Mesenchymal stem cell (in vitro differentiated cells and primary cell): ENCODE results near the gene MBNL1.
"Not testable (repeated sequence)": the region's sequence is repeated elsewhere in the genome, so short reads cannot be mapped to it uniquely, and the experiment has no call there.

Experiments used
- DNase-seq: peaks from one replicate; pipeline ENCODE4 v3.0.0-alpha.2; 2013
- H2AFZ ChIP-seq: one replicate; pipeline ENCODE4 v1.6.1; 2013; ENCODE audit warnings: low read depth, mild to moderate bottlenecking, control low read depth, inconsistent platforms, low read length, moderate library complexity
- H2AK5ac ChIP-seq: 2 replicates; pipeline ENCODE4 v1.6.1; 2013; ENCODE audit warnings: low read length, moderate library complexity, mild to moderate bottlenecking, inconsistent platforms; ENCODE audit not compliant: severe bottlenecking
- H2BK120ac ChIP-seq: one replicate; pipeline ENCODE4 v1.6.1; 2013; ENCODE audit warnings: low read depth, mild to moderate bottlenecking, inconsistent platforms, low read length, moderate library complexity
- H2BK12ac ChIP-seq, 2 experiments: one replicate each; pipeline ENCODE4 v1.6.1; 2013; ENCODE audit warnings: inconsistent platforms in 2 of 2, low read length in 2 of 2, mild to moderate bottlenecking in 2 of 2, moderate library complexity in 2 of 2, control low read depth in 1 of 2
- H2BK15ac ChIP-seq: one replicate; pipeline ENCODE4 v1.6.1; 2013; ENCODE audit warnings: mild to moderate bottlenecking, low read depth, inconsistent platforms; ENCODE audit not compliant: poor library complexity, severe bottlenecking
- H2BK5ac ChIP-seq: 2 replicates; pipeline ENCODE4 v1.6.1; 2013; ENCODE audit warnings: low read depth, mild to moderate bottlenecking, low read length, control low read depth, inconsistent platforms; ENCODE audit not compliant: poor library complexity, severe bottlenecking
- H3K14ac ChIP-seq, 2 experiments: one replicate each; pipeline ENCODE4 v1.6.1; 2013; ENCODE audit warnings: inconsistent platforms in 2 of 2, low read length in 2 of 2, control low read depth in 1 of 2, mild to moderate bottlenecking in 1 of 2, moderate library complexity in 1 of 2
- H3K18ac ChIP-seq, 2 experiments: one replicate each; pipeline ENCODE4 v1.6.1; 2013; ENCODE audit warnings: inconsistent platforms in 2 of 2, low read length in 2 of 2, control low read depth in 1 of 2, low read depth in 1 of 2, mild to moderate bottlenecking in 1 of 2
- H3K23ac ChIP-seq, 2 experiments: one replicate each; pipeline ENCODE4 v1.6.1; 2013; ENCODE audit warnings: inconsistent platforms in 2 of 2, low read length in 2 of 2, mild to moderate bottlenecking in 2 of 2, moderate library complexity in 2 of 2, control low read depth in 1 of 2
- H3K27ac ChIP-seq: 2 replicates; pipeline ENCODE4 v1.5.1; 2013; ENCODE audit warnings: mild to moderate bottlenecking, moderate library complexity, low read length, control low read depth, inconsistent platforms; ENCODE audit not compliant: poor library complexity, severe bottlenecking
- H3K27me3 ChIP-seq, 2 experiments: 2 replicates each; pipeline versions ENCODE4 v1.6.1 to v1.7.0; 2013; ENCODE audit warnings: low read length in 2 of 2, mild to moderate bottlenecking in 2 of 2, moderate library complexity in 2 of 2, control low read depth in 1 of 2, inconsistent platforms in 1 of 2; ENCODE audit not compliant: control insufficient read depth in 1 of 2, insufficient read depth in 1 of 2
- H3K36me3 ChIP-seq, 2 experiments: 2 replicates each; pipeline versions ENCODE4 v1.6.1 to v1.7.0; 2013; ENCODE audit warnings: low read length in 2 of 2, control low read depth in 1 of 2, inconsistent platforms in 1 of 2, low read depth in 1 of 2, mild to moderate bottlenecking in 1 of 2; ENCODE audit not compliant: insufficient read depth in 2 of 2, control insufficient read depth in 1 of 2
- H3K4ac ChIP-seq, 2 experiments: one replicate each; pipeline ENCODE4 v1.6.1; 2013; ENCODE audit warnings: inconsistent platforms in 2 of 2, low read length in 2 of 2, mild to moderate bottlenecking in 2 of 2, moderate library complexity in 2 of 2, control low read depth in 1 of 2, low read depth in 1 of 2
- H3K4me1 ChIP-seq: 2 replicates; pipeline ENCODE4 v1.6.1; 2013; ENCODE audit warnings: low read depth, low read length, control low read depth; ENCODE audit not compliant: control insufficient read depth, insufficient read depth
- H3K4me2 ChIP-seq: 2 replicates; pipeline ENCODE4 v1.6.1; 2013; ENCODE audit warnings: low read length, mild to moderate bottlenecking, inconsistent platforms; ENCODE audit not compliant: poor library complexity, severe bottlenecking
- H3K4me3 ChIP-seq, 2 experiments: 2 replicates each; pipeline versions ENCODE4 v1.5.1 to v1.7.0; 2013; ENCODE audit warnings: low read length in 2 of 2, mild to moderate bottlenecking in 2 of 2, control low read depth in 1 of 2, low read depth in 1 of 2; ENCODE audit not compliant: insufficient read depth in 1 of 2
- H3K79me1 ChIP-seq: replicated peaks from 2 replicates; pipeline ENCODE4 v1.6.1; 2013; ENCODE audit warnings: mild to moderate bottlenecking, control low read depth, low read length, inconsistent platforms; ENCODE audit not compliant: poor library complexity, severe bottlenecking
- H3K9ac ChIP-seq: 2 replicates; pipeline ENCODE4 v1.7.0; 2013; ENCODE audit warnings: mild to moderate bottlenecking, low read length, moderate library complexity
- H3K9me3 ChIP-seq: 2 replicates; pipeline ENCODE4 v1.7.0; 2013; ENCODE audit warnings: mild to moderate bottlenecking, low read length; ENCODE audit not compliant: control insufficient read depth
- H4K8ac ChIP-seq: one replicate; pipeline ENCODE4 v1.6.1; 2013; ENCODE audit warnings: inconsistent platforms, mild to moderate bottlenecking, low read length, moderate library complexity
- H4K91ac ChIP-seq: one replicate; pipeline ENCODE4 v1.6.1; 2013; ENCODE audit warnings: mild to moderate bottlenecking, low read length, inconsistent platforms
- WGBS: methylation state at CpG from one replicate; pipeline ENCODE4 v1.1.7; 2013; ENCODE audit warnings: mixed read lengths; 5-methylcytosine and 5-hydroxymethylcytosine counted together

MBNL1 gene

DNA sequence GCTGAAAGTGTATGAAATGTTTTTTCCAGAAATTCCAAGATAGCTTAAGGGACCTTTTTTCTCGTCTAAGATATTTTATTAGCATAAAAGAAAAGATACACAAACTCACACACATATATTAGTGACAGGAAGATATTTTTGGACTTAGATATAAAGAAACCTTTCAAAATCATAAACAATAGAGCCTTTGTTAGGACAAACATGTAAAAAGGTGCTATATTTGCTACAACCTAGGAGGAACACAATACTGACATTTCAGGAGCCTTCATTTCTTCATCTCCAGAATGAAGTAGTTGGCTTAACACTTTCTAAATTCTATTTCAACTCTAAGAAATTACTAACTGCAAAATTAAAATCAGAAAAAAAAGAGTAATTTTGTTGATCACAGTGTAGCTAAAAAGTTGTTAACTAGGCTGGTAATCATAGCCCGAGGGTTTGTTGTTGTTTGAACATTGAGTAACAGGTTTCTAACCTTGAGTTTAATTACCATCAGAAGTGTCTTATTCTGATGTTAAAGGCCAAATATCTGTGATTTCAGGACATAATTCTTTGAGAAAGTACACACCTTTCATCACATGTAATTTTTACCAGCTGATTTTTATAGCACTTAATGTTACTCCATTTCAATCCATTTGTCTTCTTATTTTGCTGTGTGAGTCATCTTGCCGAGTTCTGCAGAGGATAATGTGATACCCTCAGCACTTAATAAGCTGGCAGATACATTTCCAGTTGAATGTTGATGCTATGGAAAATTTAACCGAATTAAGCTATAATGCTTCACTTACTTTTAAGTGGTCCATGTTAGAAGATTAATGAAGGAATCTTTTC, 97.3 kb downstream of the MBNL1 start:
- Histone ChIP-seq H3K14ac (no peak overlapping the region), H3K23ac (no peak overlapping the region), H2AFZ (no peak overlapping the region), H3K27ac (no peak overlapping the region), H4K8ac (no peak overlapping the region), H2BK120ac (no peak overlapping the region), H3K18ac (no peak overlapping the region), H3K4me3 (no peak overlapping the region), H4K91ac (no peak overlapping the region), H2BK12ac (no peak overlapping the region), H3K9ac (no peak overlapping the region), H3K27me3 (no peaks in the 10 kb centered on the region), H2BK15ac (no peak overlapping the region), H3K36me3 (peaks cover 0 to 7% of the 10 kb centered on the region in 2 experiments), H3K9me3 (no peaks in the 10 kb centered on the region), H3K4me2 (no peak overlapping the region), H2BK5ac (no peak overlapping the region), H3K79me1 (peaks cover 1% of the 10 kb centered on the region), H3K4ac (no peak overlapping the region), H2AK5ac (no peak overlapping the region), H3K4me1 (no peaks in the 10 kb centered on the region)
- WGBS = 77% methylated on average over 3 of the region's 4 CpGs
- DNase-seq = no peak

DNA sequence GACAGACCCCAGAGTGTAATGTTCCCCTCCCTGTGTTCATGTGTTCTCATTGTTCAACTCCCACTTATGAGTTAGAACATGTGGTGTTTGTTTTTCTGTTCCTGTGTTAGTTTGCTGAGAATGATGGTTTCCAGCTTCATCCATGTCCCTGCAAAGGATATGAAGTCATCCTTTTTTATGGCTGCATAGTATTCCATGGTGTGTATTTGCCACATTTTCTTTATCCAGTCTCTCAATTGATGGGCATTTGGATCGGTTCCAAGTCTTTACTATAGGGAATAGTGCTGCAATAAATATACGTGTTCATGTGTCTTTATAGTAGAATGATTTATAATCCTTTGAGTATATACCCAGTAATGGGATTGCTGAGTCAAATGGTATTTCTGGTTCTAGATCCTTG, 98.5 kb downstream of the MBNL1 start:
- not testable (repeated sequence) for H3K36me3 ChIP-seq, H4K8ac ChIP-seq, H3K4me1 ChIP-seq, H2BK5ac ChIP-seq, H2BK120ac ChIP-seq, H3K79me1 ChIP-seq, H3K9ac ChIP-seq, H3K14ac ChIP-seq, H3K27ac ChIP-seq, H3K4me2 ChIP-seq, H2BK12ac ChIP-seq, H3K27me3 ChIP-seq, H3K4ac ChIP-seq, H3K23ac ChIP-seq, H2AK5ac ChIP-seq, H2BK15ac ChIP-seq, DNase-seq, H2AFZ ChIP-seq, H4K91ac ChIP-seq, H3K18ac ChIP-seq, H3K9me3 ChIP-seq, H3K4me3 ChIP-seq
- 100% methylated on average over 2 of the region's 2 CpGs for WGBS

DNA sequence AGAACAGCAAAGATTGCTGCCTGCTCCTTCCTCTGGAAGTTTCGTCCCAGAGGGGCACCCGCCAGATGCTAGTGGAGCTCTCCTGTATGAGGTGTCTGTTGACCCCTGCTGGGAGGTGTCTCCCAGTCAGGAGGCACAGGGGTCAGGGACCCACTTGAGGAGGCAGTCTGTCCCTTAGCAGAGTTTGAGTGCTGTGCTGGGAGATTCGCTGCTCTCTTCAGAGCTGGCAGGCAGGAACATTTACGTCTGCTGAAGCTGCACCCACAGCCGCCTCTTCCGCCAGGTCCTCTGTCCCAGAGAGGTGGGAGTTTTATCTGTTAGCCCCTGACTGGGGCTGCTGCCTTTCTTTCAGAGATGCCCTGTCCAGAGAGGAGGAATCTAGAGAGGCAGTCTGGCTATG, 103.9 kb downstream of the MBNL1 start:
- H2AK5ac ChIP-seq, H3K79me1 ChIP-seq, H3K27ac ChIP-seq, H2BK15ac ChIP-seq, H3K14ac ChIP-seq, H3K4me3 ChIP-seq, H2AFZ ChIP-seq, H2BK5ac ChIP-seq, H3K23ac ChIP-seq, DNase-seq, H4K91ac ChIP-seq, H3K27me3 ChIP-seq, H3K18ac ChIP-seq, H3K9me3 ChIP-seq, H4K8ac ChIP-seq, H3K36me3 ChIP-seq, H3K4ac ChIP-seq, H3K4me1 ChIP-seq, H3K4me2 ChIP-seq, H3K9ac ChIP-seq, H2BK12ac ChIP-seq, H2BK120ac ChIP-seq: not testable (repeated sequence)
- WGBS = 95% methylated on average over 6 of the region's 6 CpGs

DNA sequence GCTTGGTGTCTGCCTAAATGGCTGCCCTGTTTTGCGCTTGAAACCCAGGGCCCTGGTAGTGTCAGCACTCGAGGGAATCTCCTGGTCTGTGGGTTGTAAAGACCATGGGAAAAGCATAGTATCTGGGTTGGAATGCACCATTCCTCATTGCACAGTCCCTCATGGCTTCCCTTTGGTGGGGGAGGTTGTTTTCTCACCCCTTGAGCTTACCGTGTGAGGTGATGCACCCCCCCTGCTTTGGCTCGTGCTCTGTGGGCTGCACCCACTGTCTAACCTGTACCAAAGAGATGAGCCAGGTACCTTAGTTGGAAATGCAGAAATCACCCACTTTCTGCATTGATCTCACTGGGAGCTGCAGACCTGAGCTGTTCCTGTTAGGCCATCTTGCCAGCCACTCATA, 104.7 kb downstream of the MBNL1 start:
- Histone ChIP-seq H3K4me3 (no peak overlapping the region), H3K79me1 (peaks cover 1% of the 10 kb centered on the region), H2BK5ac (no peak overlapping the region), H3K4me1 (peaks cover 3% of the 10 kb centered on the region), H3K23ac (no peak overlapping the region), H3K27ac (no peak overlapping the region), H3K4ac (no peak overlapping the region), H4K8ac (no peak overlapping the region), H2AFZ (no peak overlapping the region), H4K91ac (no peak overlapping the region), H3K36me3 (peaks cover 8% of the 10 kb centered on the region in 2 experiments), H3K14ac (no peak overlapping the region), H2BK15ac (no peak overlapping the region), H3K9ac (no peak overlapping the region), H2BK12ac (no peak overlapping the region), H3K4me2 (no peak overlapping the region), H2AK5ac (no peak overlapping the region), H3K9me3 (no peaks in the 10 kb centered on the region), H2BK120ac (no peak overlapping the region), H3K18ac (no peak overlapping the region), H3K27me3 (no peaks in the 10 kb centered on the region)
- 90% methylated on average over 4 of the region's 4 CpGs for WGBS
- DNase-seq = no peak
